H1 (cell line): ENCODE measurements around the gene COL16A1. TPM values are rescaled to one million over a fixed set of nuclear protein-coding genes. Genes with fewer than 3 reads are reported as not detected.

Experiments used
- CTCF ChIA-PET: fragments of 300-600 bp; sonication (Branson Sonifier 250); formaldehyde crosslinking; loops from one replicate; lab custom pipeline; 2021; ENCODE audit not compliant: partially characterized antibody; lab: Charles Lee
- POLR2A ChIA-PET: fragments of 300-600 bp; sonication (Branson Sonifier 250); formaldehyde crosslinking; loops from one replicate; lab custom pipeline; 2021; ENCODE audit warnings: inconsistent platforms; ENCODE audit not compliant: partially characterized antibody; lab: Charles Lee
- DNase-seq, 2 experiments: peaks; one replicate each; pipeline versions ENCODE4 v3.0.0 to v3.0.0-alpha.2; 2010 to 2022; ENCODE audit warnings: low spot score in 2 of 2, low read depth in 1 of 2, mixed read lengths in 1 of 2
- FAIRE-seq: peaks from 2 replicates; lab custom pipeline; 2011; peaks lifted over from hg19 to GRCh38; lab: Jason Lieb, UNC
- H2AFZ ChIP-seq: 2 replicates; pipeline ENCODE4 v1.8.1; 2012; ENCODE audit warnings: low read length, inconsistent platforms
- H2AK5ac ChIP-seq: 2 replicates; pipeline ENCODE4 v1.6.1; 2013; ENCODE audit warnings: low read depth, low read length
- H2BK120ac ChIP-seq: replicated peaks from 2 replicates; pipeline ENCODE3; 2013; ENCODE audit warnings: low read depth, low read length, inconsistent platforms
- H2BK12ac ChIP-seq: 2 replicates; pipeline ENCODE4 v1.6.1; 2013; ENCODE audit warnings: low read depth, low read length
- H2BK15ac ChIP-seq: 2 replicates; pipeline ENCODE4 v1.6.1; 2013; ENCODE audit warnings: low read length
- H2BK20ac ChIP-seq: 2 replicates; pipeline ENCODE4 v1.6.1; 2013; ENCODE audit warnings: low read length
- H2BK5ac ChIP-seq: 2 replicates; pipeline ENCODE4 v1.6.1; 2013; ENCODE audit warnings: low read depth, low read length
- H3K14ac ChIP-seq: 2 replicates; pipeline ENCODE4 v1.6.1; 2013; ENCODE audit warnings: inconsistent platforms; ENCODE audit not compliant: insufficient read length
- H3K18ac ChIP-seq: 2 replicates; pipeline ENCODE4 v1.6.1; 2013; ENCODE audit warnings: low read length; ENCODE audit errors: extremely low read depth
- H3K23ac ChIP-seq: 2 replicates; pipeline ENCODE4 v1.6.1; 2013; ENCODE audit warnings: inconsistent platforms; ENCODE audit not compliant: insufficient read length
- H3K23me2 ChIP-seq: 2 replicates; pipeline ENCODE4 v1.6.1; 2013; ENCODE audit warnings: low read depth, low read length
- H3K27ac ChIP-seq: 2 replicates; pipeline ENCODE4 v1.6.1; 2011; ENCODE audit warnings: low read depth, low read length, inconsistent platforms
- H3K27me3 ChIP-seq, 4 experiments: replicated peaks in 1 of 4; 1 replicate in 1 of 4; 2 replicates in 3 of 4; pipeline versions ENCODE4 v1.6.1 to v1.8.1; 2011 to 2013; ENCODE audit warnings: low read length in 3 of 4, mild to moderate bottlenecking in 3 of 4, inconsistent platforms in 2 of 4, mixed read lengths in 2 of 4, moderate library complexity in 1 of 4; ENCODE audit not compliant: control insufficient read depth in 3 of 4, insufficient read depth in 3 of 4; ENCODE audit errors: extremely low read depth in 1 of 4
- H3K36me3 ChIP-seq, 4 experiments: 2 replicates each; pipeline versions ENCODE4 v1.6.1 to v1.8.1; 2011 to 2013; ENCODE audit warnings: mild to moderate bottlenecking in 4 of 4, low read length in 3 of 4, moderate library complexity in 2 of 4, control low read depth in 1 of 4, inconsistent platforms in 1 of 4; ENCODE audit not compliant: insufficient read depth in 4 of 4, control insufficient read depth in 2 of 4
- H3K4ac ChIP-seq: replicated peaks from 2 replicates; pipeline ENCODE3; 2013; ENCODE audit warnings: low read length, low read depth, mixed read lengths, inconsistent platforms; ENCODE audit not compliant: insufficient read length
- H3K4me1 ChIP-seq, 4 experiments: replicated peaks in 1 of 4; 1 replicate in 1 of 4; 2 replicates in 3 of 4; pipeline versions ENCODE4 v1.6.1 to v1.8.1; 2011 to 2013; ENCODE audit warnings: low read length in 3 of 4, inconsistent platforms in 2 of 4, mixed read lengths in 1 of 4; ENCODE audit not compliant: insufficient read depth in 4 of 4, control insufficient read depth in 3 of 4
- H3K4me2 ChIP-seq, 2 experiments: 2 replicates each; pipeline versions ENCODE4 v1.6.1 to v1.8.1; 2011 to 2013; ENCODE audit warnings: low read depth in 2 of 2, low read length in 2 of 2, control low read depth in 1 of 2, inconsistent platforms in 1 of 2, mild to moderate bottlenecking in 1 of 2; ENCODE audit not compliant: insufficient read depth in 1 of 2
- H3K4me3 ChIP-seq, 4 experiments: fragments of 200-600, 300-600 bp in 1 of 4; sonication (generic), shearing (Covaris generic), sonication (Bioruptor Twin) in 1 of 4; 2 replicates each; pipeline versions ENCODE4 v1.5.1 to v1.8.1; 2011 to 2016; ENCODE audit warnings: low read length in 4 of 4, low read depth in 3 of 4, control low read depth in 2 of 4, inconsistent platforms in 2 of 4, mild to moderate bottlenecking in 2 of 4, mixed read lengths in 1 of 4, moderate library complexity in 1 of 4; ENCODE audit not compliant: insufficient read depth in 2 of 4; ENCODE audit errors: extremely low read depth in 1 of 4
- H3K56ac ChIP-seq: replicated peaks from 2 replicates; pipeline ENCODE3; 2013; ENCODE audit warnings: low read depth, mild to moderate bottlenecking, mixed read lengths, low read length, inconsistent platforms; ENCODE audit not compliant: insufficient read length
- H3K79me1 ChIP-seq: 2 replicates; pipeline ENCODE4 v1.6.1; 2013; ENCODE audit warnings: low read depth, low read length, control low read depth
- H3K79me2 ChIP-seq, 2 experiments: 2 replicates each; pipeline versions ENCODE4 v1.6.1 to v1.8.1; 2012 to 2013; ENCODE audit warnings: low read length in 2 of 2, mild to moderate bottlenecking in 2 of 2, inconsistent platforms in 1 of 2; ENCODE audit not compliant: insufficient read depth in 2 of 2, control insufficient read depth in 1 of 2
- H3K9ac ChIP-seq, 4 experiments: replicated peaks in 1 of 4; 1 replicate in 1 of 4; 2 replicates in 3 of 4; pipeline versions ENCODE4 v1.6.1 to v1.8.1; 2011 to 2013; ENCODE audit warnings: low read depth in 3 of 4, low read length in 3 of 4, control low read depth in 2 of 4, mild to moderate bottlenecking in 2 of 4, moderate library complexity in 2 of 4, inconsistent platforms in 1 of 4; ENCODE audit errors: extremely low read depth in 1 of 4
- H3K9me3 ChIP-seq, 2 experiments: 2 replicates each; pipeline versions ENCODE4 v1.6.1 to v1.8.1; 2012 to 2013; ENCODE audit warnings: mild to moderate bottlenecking in 2 of 2, moderate library complexity in 2 of 2, control low read depth in 1 of 2, inconsistent platforms in 1 of 2, low read depth in 1 of 2, low read length in 1 of 2, mixed read lengths in 1 of 2; ENCODE audit not compliant: insufficient read depth in 2 of 2
- H4K20me1 ChIP-seq, 2 experiments: replicated peaks in 1 of 2; 2 replicates each; pipeline versions ENCODE3 to v1.8.1; 2011 to 2013; ENCODE audit warnings: inconsistent platforms in 2 of 2, low read length in 2 of 2, mild to moderate bottlenecking in 1 of 2; ENCODE audit not compliant: insufficient read depth in 2 of 2, control insufficient read depth in 1 of 2
- H4K5ac ChIP-seq: 2 replicates; pipeline ENCODE4 v1.6.1; 2013; ENCODE audit warnings: low read length, low read depth, mixed read lengths, inconsistent platforms; ENCODE audit not compliant: insufficient read length
- H4K8ac ChIP-seq: 2 replicates; pipeline ENCODE4 v1.8.0; 2013; ENCODE audit warnings: mild to moderate bottlenecking, moderate library complexity, low read length, inconsistent platforms; ENCODE audit not compliant: insufficient read depth; ENCODE audit errors: extremely low read depth
- H4K91ac ChIP-seq: replicated peaks from 2 replicates; pipeline ENCODE3; 2013; ENCODE audit warnings: low read length, mixed read lengths, inconsistent platforms; ENCODE audit not compliant: insufficient read length
- BCL11A ChIP-seq, 2 experiments: IDR thresholded peaks; one replicate each; pipeline ENCODE4 v1.6.1; 2011; ENCODE audit warnings: low read depth in 2 of 2, low read length in 2 of 2, mild to moderate bottlenecking in 2 of 2
- CBX5 ChIP-seq: fragments of 300-800, 300-1000 bp; sonication (generic); IDR thresholded peaks from 2 replicates; pipeline ENCODE4 v1.7.1; 2016; ENCODE audit warnings: antibody characterized with exemption, low read length, low read depth
- CREB1 ChIP-seq: IDR thresholded peaks from 2 replicates; pipeline ENCODE4 v1.6.1; 2012; ENCODE audit warnings: inconsistent platforms
- CTBP2 ChIP-seq: IDR thresholded peaks from 2 replicates; pipeline ENCODE4 v1.7.0; 2011; ENCODE audit warnings: borderline replicate concordance, mild to moderate bottlenecking, moderate library complexity, mixed read lengths, low read length; ENCODE audit not compliant: insufficient read depth, insufficient read length
- EGR1 ChIP-seq: IDR thresholded peaks from 2 replicates; pipeline ENCODE4 v1.6.1; 2011; ENCODE audit warnings: low read depth, low read length, borderline replicate concordance
- JUN ChIP-seq: IDR thresholded peaks from 2 replicates; pipeline ENCODE4 v1.6.1; 2011; ENCODE audit warnings: low read depth, mild to moderate bottlenecking, improper control_type of control experiment, low read length
- PHF8 ChIP-seq: fragments of 200-600 bp; sonication (generic); conservative IDR thresholded peaks from 2 replicates; pipeline ENCODE4 v1.7.1; 2012; ENCODE audit warnings: low read depth, mild to moderate bottlenecking, inconsistent platforms, low read length, moderate library complexity
- POLR2AphosphoS5 ChIP-seq: IDR thresholded peaks from 2 replicates; pipeline ENCODE4 v1.6.1; 2011; ENCODE audit warnings: low read depth, low read length
- RNF2 ChIP-seq: fragments of 200-900, 300-1000 bp; sonication (generic); IDR thresholded peaks from 2 replicates; pipeline ENCODE4 v1.7.1; 2016; ENCODE audit warnings: borderline replicate concordance, low read depth, mild to moderate bottlenecking, antibody characterized with exemption, low read length; ENCODE audit not compliant: poor library complexity, severe bottlenecking; ENCODE audit errors: missing control alignments
- SAP30 ChIP-seq: fragments of 300-600 bp; sonication (generic); IDR thresholded peaks from 2 replicates; pipeline ENCODE4 v1.7.1; 2012; ENCODE audit warnings: low read length, moderate library complexity, mild to moderate bottlenecking, inconsistent platforms; ENCODE audit not compliant: insufficient read depth, insufficient replicate concordance
- SIN3A ChIP-seq, 2 experiments: IDR thresholded peaks in 1 of 2; conservative IDR thresholded peaks in 1 of 2; 2 replicates each; pipeline ENCODE4 v1.6.1; 2011 to 2012; ENCODE audit warnings: low read length in 2 of 2, improper control_type of control experiment in 1 of 2, low read depth in 1 of 2, mild to moderate bottlenecking in 1 of 2
- SP4 ChIP-seq: IDR thresholded peaks from 2 replicates; pipeline ENCODE4 v1.6.1; 2012; ENCODE audit warnings: low read length, inconsistent platforms
- YY1 ChIP-seq: IDR thresholded peaks from 2 replicates; pipeline ENCODE4 v1.6.1; 2011; ENCODE audit warnings: low read depth, mild to moderate bottlenecking, low read length
- WGBS, 2 experiments: shearing (Covaris generic) in 1 of 2; methylation state at CpG; one replicate each; pipeline versions ENCODE4 v1.1.6 to v1.1.7; 2013 to 2015; ENCODE audit warnings: low lambda C conversion rate in 2 of 2, mixed read lengths in 2 of 2, inconsistent platforms in 1 of 2, low coverage in 1 of 2, missing lambda C conversion rate in 1 of 2; ENCODE audit not compliant: insufficient replicate concordance in 2 of 2, insufficient coverage in 1 of 2, insufficient read length in 1 of 2; ENCODE audit errors: extremely low coverage in 1 of 2, missing lambda C conversion rate in 1 of 2; 5-methylcytosine and 5-hydroxymethylcytosine counted together
- polyA plus RNA-seq, 7 experiments: library from polyadenylated mRNA; depleted of rRNA in 3 of 7; stranded (reverse) in 5 of 7; unstranded in 2 of 7; fragments of >200 nt in 5 of 7; fragments of 200-250 nt in 2 of 7; gene quantifications; 1 replicate in 5 of 7; 2 replicates in 1 of 7; 4 replicates in 1 of 7; pipeline versions ENCODE4 v1.2.1 to v1.2.3, GENCODE V29; 2011 to 2013; ENCODE audit warnings: missing spikeins in 2 of 7, mixed read lengths in 2 of 7
- total RNA-seq: library from RNA; stranded (reverse); fragmentation: NEBNext Ultra II Directional; extraction: Animal tissue kit (Norgen Biotek cat#: 25700); gene quantifications from 2 replicates; pipeline ENCODE4 v1.2.1, GENCODE V29; 2021

COL16A1 gene
- total and polyA plus RNA-seq, 2 of the 8 experiments (the other 6 are each of a cell fraction or from before 2014, with no cell fraction given) = 2.0 to 10.5 TPM

- Histone ChIP-seq H2BK5ac (no peak overlapping the region), H3K56ac (no peak overlapping the region), H2BK20ac (0 out of 2 replicates have a peak overlapping the region, but pooled peaks have one; percentile 23), H2AK5ac (no peak overlapping the region), H3K27me3 (no peaks in the 10 kb centered on the region; a peak in 1 of 7 replicates), H3K4me3 (no peak overlapping the region), H3K14ac (no peak overlapping the region), H4K91ac (peak overlapping the region; percentile 34), H3K9me3 (no peaks in the 10 kb centered on the region), H4K5ac (no peak overlapping the region), H2BK120ac (no peak overlapping the region), H3K23me2 (peaks cover 11% of the 10 kb centered on the region), H3K9ac (no peak overlapping the region), H3K27ac (no peak overlapping the region), H4K20me1 (no peaks in the 10 kb centered on the region), H3K79me1 (no peaks in the 10 kb centered on the region), H3K4ac (no peak overlapping the region), H2AFZ (peak overlapping the region; percentile 12; the same call in 1 of the 2 replicates), H3K4me2 (no peak overlapping the region), H2BK12ac (no peak overlapping the region), H3K18ac (no peak overlapping the region), H3K36me3 (no peaks in the 10 kb centered on the region), H4K8ac (no peak overlapping the region), H2BK15ac (peak overlapping the region; percentile 82; the same call in 1 of the 2 replicates), H3K4me1 (peaks cover 0 to 5% (median 3%) of the 10 kb centered on the region in 4 experiments; a peak in 5 of 7 replicates), H3K23ac (no peak overlapping the region), H3K79me2 (no peaks in the 10 kb centered on the region)
- CTCF ChIA-PET = interaction anchor here (0.6 to 11.5 kb wide), 17 partner anchors 9 to 254 kb away, joined by 3 to 181 read pairs (median 6); partner anchors contain the start of genes ADGRB2 and COL16A1
- WGBS, 2 experiments = 77% methylated on average over 4 of the region's 4 CpGs; no CpG with 5 or more reads in 1 of the 2 experiments
- no peak for FAIRE-seq
- no peak for DNase-seq
- POLR2A ChIA-PET = interaction anchor here (1.6 to 6.2 kb wide), 2 partner anchors 9 to 17 kb away, joined by 3 to 43 read pairs; partner anchors contain the start of gene COL16A1
- no peak for TF ChIP-seq SIN3A (conservative IDR thresholded peaks at IDR 0.05 in 1 of 2, IDR thresholded peaks at IDR 0.05 in 1 of 2; ENCODE audit: low read depth in 1 of 2, low read length in 2 of 2)
- TF ChIP-seq EGR1 = no peak
- no peak for TF ChIP-seq CBX5
- no peak for TF ChIP-seq CTBP2
- TF ChIP-seq PHF8 = no peak
- TF ChIP-seq JUN = no peak
- TF ChIP-seq CREB1 = no peak
- no peak for TF ChIP-seq RNF2
- TF ChIP-seq SP4 = no peak
- TF ChIP-seq YY1 = no peak
- TF ChIP-seq SAP30 = no peak
- TF ChIP-seq BCL11A (IDR thresholded peaks at IDR 0.05; ENCODE audit: low read depth in 2 of 2, low read length in 2 of 2) = no peak
- no peak for TF ChIP-seq POLR2AphosphoS5
Observed at GRCh38 chr1:31712068-31712467, 8.3 kb upstream of the COL16A1 start.
